ES-I3 (cell line): ENCODE measurements around the gene FBXO36.
"Not testable (repeated sequence)": the region's sequence is repeated elsewhere in the genome, so short reads cannot be mapped to it uniquely, and the experiment has no call there.

Experiments
- H3K36me3 ChIP-seq: 2 replicates; pipeline ENCODE4 v1.6.1; 2013; ENCODE audit warnings: mild to moderate bottlenecking, low read length, control low read depth, moderate library complexity; ENCODE audit not compliant: insufficient read depth
- H3K4me1 ChIP-seq: 2 replicates; pipeline ENCODE4 v1.6.1; 2013; ENCODE audit warnings: mild to moderate bottlenecking, control low read depth, low read length; ENCODE audit not compliant: insufficient read depth
- H3K9ac ChIP-seq: 2 replicates; pipeline ENCODE4 v1.6.1; 2013; ENCODE audit warnings: low read depth, mild to moderate bottlenecking, low read length, moderate library complexity
- H3K9me3 ChIP-seq: 2 replicates; pipeline ENCODE4 v1.6.1; 2013; ENCODE audit warnings: mild to moderate bottlenecking, low read length, moderate library complexity; ENCODE audit not compliant: control insufficient read depth, insufficient read depth

The FBXO36 gene

DNA sequence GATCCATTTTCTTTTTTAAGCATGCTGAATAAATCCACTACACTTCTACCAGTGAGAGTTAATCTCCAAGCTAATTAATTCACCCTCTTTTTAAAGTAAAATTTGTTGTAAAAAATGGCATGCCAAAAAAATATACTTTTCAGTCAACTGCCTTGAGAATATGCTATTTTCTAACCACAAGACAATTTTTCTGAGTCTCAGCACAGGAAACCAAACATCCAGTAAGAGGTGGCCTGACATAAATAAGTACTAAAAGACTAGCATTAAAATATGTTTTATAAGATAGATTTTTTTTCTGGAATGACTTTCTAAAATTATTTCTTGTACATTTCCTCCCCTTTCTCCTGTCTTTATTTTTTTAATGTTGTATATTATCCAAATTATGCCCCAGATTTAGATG lies 2.9 kb downstream of the FBXO36 start:
- H3K4me1 ChIP-seq = no peaks in the 10 kb centered on the region
- no peaks in the 10 kb centered on the region for H3K36me3 ChIP-seq
- no peaks in the 10 kb centered on the region for H3K9me3 ChIP-seq
- no peak overlapping the region for H3K9ac ChIP-seq

DNA sequence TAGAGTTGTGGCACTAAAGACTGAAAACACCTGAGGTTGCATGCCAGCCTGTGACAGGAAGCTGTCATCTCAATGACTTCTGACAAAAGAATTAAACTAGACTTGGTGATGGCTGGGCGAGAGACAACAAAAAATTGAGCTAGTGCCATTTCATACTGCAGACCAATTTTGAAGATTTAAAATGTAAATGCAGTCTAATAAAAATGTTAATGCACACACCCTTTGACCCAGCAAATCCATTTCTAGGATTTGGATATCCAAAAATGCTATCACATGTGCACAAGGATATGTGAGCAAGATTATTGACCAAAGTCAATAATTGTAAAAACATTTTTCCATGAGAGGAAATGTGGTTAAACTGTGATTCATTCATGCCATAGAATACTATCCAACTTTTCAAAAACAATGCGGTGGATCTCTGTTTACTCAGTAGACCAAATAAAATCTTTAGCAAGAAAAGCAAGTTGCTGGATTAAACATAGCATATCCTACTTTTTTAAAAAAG lies 5.6 kb downstream of the FBXO36 start:
- Histone ChIP-seq H3K4me1 (no peaks in the 10 kb centered on the region), H3K9me3 (no peaks in the 10 kb centered on the region), H3K36me3 (no peaks in the 10 kb centered on the region), H3K9ac (no peak overlapping the region)

GRCh38 chr2:229930656-229931055 lies 8.4 kb downstream of the FBXO36 start:
- H3K36me3 ChIP-seq = no peaks in the 10 kb centered on the region; the same call in 1 of the 2 replicates
- H3K9me3 ChIP-seq = peaks cover 4% of the 10 kb centered on the region
- H3K9ac ChIP-seq = no peak overlapping the region
- no peaks in the 10 kb centered on the region for H3K4me1 ChIP-seq

DNA sequence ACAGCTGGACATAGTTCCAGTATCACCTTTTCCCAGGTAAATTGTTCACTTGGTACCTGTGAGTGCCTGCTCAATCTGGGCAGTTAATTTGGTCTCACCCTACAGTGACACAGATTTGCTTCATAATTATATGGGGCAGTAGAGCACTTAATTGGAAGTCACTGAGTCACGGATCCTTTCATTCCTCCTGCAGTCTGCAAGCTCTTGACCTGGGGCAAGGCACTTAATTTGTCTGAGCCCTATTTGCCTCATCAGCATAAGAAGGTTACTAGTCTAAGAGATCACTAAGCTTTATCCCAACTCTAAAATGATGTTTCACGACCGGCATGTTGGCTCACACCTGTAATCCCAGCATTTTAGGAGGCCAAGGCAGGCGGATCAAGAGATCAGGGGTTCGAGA lies 8.9 kb downstream of the FBXO36 start:
- Histone ChIP-seq H3K9ac (no peak overlapping the region), H3K9me3 (peaks cover 4% of the 10 kb centered on the region), H3K36me3 (no peaks in the 10 kb centered on the region; the same call in 1 of the 2 replicates), H3K4me1 (no peaks in the 10 kb centered on the region)

DNA sequence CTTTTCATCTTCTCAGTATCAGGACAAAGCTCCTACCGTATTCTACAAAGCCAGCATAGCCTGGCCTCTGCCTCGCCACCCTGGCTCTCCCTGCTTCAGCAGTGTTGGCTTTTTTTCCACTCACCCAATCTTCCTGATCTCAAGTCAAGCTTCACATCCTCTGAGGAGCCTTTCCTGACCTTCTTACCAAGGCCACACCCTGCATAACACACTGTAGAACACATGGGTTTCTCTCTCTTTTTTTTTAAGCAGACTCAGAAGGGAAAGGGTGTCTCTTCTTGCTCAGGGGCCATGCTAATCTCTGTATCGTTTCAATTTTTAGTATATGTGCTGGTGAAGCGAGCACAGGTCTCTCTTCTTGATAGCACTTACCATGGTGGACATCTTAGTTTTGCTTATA lies 15.2 kb downstream of the FBXO36 start:
- H3K4me1 ChIP-seq = no peaks in the 10 kb centered on the region
- no peak overlapping the region for H3K9ac ChIP-seq
- H3K9me3 ChIP-seq = peaks cover 4% of the 10 kb centered on the region
- H3K36me3 ChIP-seq = no peaks in the 10 kb centered on the region; the same call in 1 of the 2 replicates

DNA sequence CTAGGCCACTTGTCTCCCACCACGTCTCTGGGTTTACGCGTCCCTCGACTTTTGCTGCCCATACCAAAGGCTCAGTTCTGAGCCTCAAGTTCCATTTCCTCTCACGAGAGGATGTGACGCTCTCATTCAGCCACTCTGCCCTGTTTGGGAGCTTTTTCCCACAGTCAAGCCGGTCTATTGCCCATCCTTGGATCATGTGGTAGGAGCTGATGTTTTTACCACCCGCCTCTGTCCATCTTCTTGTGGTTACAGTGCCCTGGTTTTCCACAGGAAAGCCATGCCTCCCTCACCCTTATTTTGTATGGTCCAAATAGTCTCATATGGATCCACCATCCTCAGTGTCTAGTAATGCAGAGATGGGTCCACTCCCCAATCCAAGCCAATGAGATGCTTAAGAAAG lies 20.4 kb downstream of the FBXO36 start:
- Histone ChIP-seq H3K4me1 (peaks cover 7% of the 10 kb centered on the region; the same call in 1 of the 2 replicates), H3K36me3 (no peaks in the 10 kb centered on the region; the same call in 1 of the 2 replicates)

DNA sequence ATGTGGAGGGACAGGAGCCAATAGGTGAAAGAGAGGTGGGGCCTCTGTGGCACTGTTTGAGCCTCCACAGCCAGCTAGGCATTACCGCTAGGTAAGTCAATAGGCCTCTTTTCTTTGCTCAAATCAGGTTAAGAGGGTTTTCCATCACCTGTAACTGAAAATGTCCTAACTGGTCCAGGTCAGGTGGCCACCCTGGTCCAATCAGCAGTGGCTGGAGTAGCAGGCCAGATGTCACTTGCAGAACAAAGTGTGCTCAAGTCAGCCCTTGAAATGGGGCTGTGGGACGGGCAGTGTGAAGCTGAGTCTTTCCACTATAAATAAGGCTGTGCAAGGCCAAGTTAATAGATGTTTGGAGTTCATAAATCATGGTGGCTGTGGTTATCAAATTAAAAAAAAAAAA lies 20.9 kb downstream of the FBXO36 start:
- Histone ChIP-seq H3K4me1 (peaks cover 7% of the 10 kb centered on the region; the same call in 1 of the 2 replicates), H3K36me3 (no peaks in the 10 kb centered on the region; the same call in 1 of the 2 replicates), H3K9ac (no peak overlapping the region), H3K9me3 (no peaks in the 10 kb centered on the region)

More for the DNA sequence above, 20.4 kb downstream of the FBXO36 start:
- H3K9ac ChIP-seq = no peak overlapping the region
- no peaks in the 10 kb centered on the region for H3K9me3 ChIP-seq

GRCh38 chr2:229943770-229944449 lies 21.6 kb downstream of the FBXO36 start:
- Histone ChIP-seq H3K4me1 (peaks cover 7% of the 10 kb centered on the region; the same call in 1 of the 2 replicates), H3K9me3 (no peaks in the 10 kb centered on the region), H3K9ac (no peak overlapping the region), H3K36me3 (no peaks in the 10 kb centered on the region; the same call in 1 of the 2 replicates)

DNA sequence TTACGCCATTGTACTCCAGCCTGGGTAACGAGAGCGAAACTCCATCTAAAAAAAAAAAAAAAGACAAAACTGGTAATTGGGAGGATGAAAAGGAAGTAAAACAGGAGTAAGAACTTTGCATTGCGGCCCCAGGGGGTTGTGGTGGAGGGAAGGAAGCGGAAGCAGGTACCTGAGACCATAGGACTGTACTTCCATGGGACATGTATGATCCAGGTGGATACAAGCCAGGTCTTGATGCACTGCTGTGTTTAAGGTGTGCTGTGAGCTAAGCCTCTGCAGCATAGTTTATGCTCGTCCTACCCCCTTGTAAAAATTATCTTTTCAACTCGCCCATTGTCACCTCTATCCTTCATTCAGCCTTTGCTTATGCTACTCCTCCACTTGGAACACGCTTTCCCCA lies 23.7 kb downstream of the FBXO36 start:
- H3K36me3 ChIP-seq = no peaks in the 10 kb centered on the region
- H3K4me1 ChIP-seq = peaks cover 7% of the 10 kb centered on the region; the same call in 1 of the 2 replicates
- H3K9me3 ChIP-seq = no peaks in the 10 kb centered on the region
- H3K9ac ChIP-seq = no peak overlapping the region

DNA sequence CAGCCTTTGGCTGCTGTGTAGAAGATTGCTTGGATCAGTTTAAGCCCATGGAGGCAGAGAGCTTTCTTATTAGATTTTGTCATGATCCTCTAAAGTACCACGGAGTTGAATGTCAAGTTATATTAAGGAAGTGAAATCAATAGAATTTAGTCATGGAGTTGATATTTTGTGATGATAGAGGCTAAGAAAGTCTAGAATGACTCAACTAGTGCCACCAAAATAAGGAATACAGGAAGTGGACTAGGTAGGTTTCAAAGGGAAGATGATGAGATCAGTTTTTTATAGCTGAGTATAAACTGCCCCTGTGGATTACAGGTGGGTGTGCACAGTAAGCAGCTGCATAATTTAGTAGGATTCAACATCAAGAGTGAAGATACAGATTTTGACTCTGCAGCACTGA lies 25.2 kb downstream of the FBXO36 start:
- Histone ChIP-seq H3K4me1 (peaks cover 16% of the 10 kb centered on the region), H3K36me3 (no peaks in the 10 kb centered on the region), H3K9ac (no peak overlapping the region), H3K9me3 (no peaks in the 10 kb centered on the region)

GRCh38 chr2:229952256-229952835 lies 30.0 kb downstream of the FBXO36 start:
- no peak overlapping the region; the same call in 1 of the 2 replicates for H3K9ac ChIP-seq
- peaks cover 9% of the 10 kb centered on the region for H3K4me1 ChIP-seq
- H3K9me3 ChIP-seq = no peaks in the 10 kb centered on the region
- H3K36me3 ChIP-seq = no peaks in the 10 kb centered on the region

- Histone ChIP-seq H3K36me3 (no peaks in the 10 kb centered on the region), H3K9me3 (no peaks in the 10 kb centered on the region), H3K4me1 (peaks cover 9% of the 10 kb centered on the region), H3K9ac (no peak overlapping the region)
Measured at GRCh38 chr2:229955663-229956062, 33.4 kb downstream of the FBXO36 start.

DNA sequence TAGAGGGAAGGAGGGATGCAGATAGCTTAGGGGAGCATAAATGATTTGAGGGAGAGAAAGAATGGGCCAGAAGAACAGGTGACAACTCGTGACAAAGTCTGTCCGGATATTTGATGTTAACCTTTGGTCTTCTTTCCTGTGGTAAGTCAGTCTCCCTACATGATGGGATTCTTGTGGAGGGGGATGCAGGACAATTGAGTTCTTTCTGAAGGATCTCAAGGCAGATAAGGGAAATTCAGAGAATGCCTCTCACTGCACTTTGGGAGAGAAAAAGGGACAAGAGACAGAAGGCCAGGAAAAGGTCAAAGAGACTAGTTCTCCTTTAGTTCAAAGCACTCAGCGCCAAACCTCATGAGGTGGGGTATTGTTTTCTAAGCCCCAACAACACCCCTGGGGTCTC lies 34.2 kb downstream of the FBXO36 start:
- Histone ChIP-seq H3K36me3 (no peaks in the 10 kb centered on the region), H3K4me1 (peaks cover 7% of the 10 kb centered on the region), H3K9me3 (no peaks in the 10 kb centered on the region), H3K9ac (no peak overlapping the region)

- H3K9ac ChIP-seq, H3K36me3 ChIP-seq, H3K9me3 ChIP-seq, H3K4me1 ChIP-seq: not testable (repeated sequence)
Measured at GRCh38 chr2:229963596-229963995, 41.3 kb downstream of the FBXO36 start.

DNA sequence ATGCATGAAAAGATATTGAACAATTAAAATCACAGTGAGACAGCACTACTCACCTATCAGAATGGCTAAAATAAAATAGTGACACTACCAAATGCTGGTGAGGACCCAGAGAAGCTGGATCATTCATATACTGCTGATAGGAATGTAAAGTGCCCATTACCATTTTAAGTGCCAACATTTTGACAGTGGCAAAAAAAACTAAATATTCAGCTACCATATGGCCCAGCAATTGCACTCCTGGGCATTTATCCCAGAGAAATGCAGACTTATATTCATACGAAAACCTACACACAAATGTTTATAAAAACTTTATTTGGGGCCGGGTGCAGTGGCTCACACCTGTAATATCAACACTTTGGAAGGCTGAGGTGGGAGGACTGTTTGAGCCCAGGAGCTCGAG lies 47.6 kb downstream of the FBXO36 start:
- Histone ChIP-seq H3K36me3 (no peaks in the 10 kb centered on the region), H3K9ac (no peak overlapping the region), H3K4me1 (no peaks in the 10 kb centered on the region), H3K9me3 (no peaks in the 10 kb centered on the region)
